Caco-2 (cell line): ENCODE results near the gene UGT1A5. TPM values are rescaled to one million over a fixed set of nuclear protein-coding genes. Genes with fewer than 3 reads are reported as not detected.

ENCODE experiments used
- BruUV-seq: library from RNA; stranded (reverse); fragments of 400-500 nt; replicated peaks from 2 replicates; lab custom pipeline; 2021; lab: Mats Ljungman, UMichigan
- CTCF ChIA-PET: fragments of 300-600 bp; sonication (Branson Sonifier 250); formaldehyde crosslinking; loops from one replicate; lab custom pipeline; 2022; ENCODE audit warnings: antibody characterized with exemption; lab: Charles Lee
- POLR2A ChIA-PET: fragments of 300-600 bp; sonication (Branson Sonifier 250); formaldehyde crosslinking; loops from one replicate; lab custom pipeline; 2022; ENCODE audit warnings: antibody characterized with exemption; lab: Charles Lee
- DNase-seq, 2 experiments: peaks; one replicate each; pipeline versions ENCODE4 v3.0.0 to v3.0.0-alpha.2; 2020 to 2022
- H3K27me3 ChIP-seq: replicated peaks from 2 replicates; pipeline ENCODE4 v1.6.0; 2011; ENCODE audit warnings: low read length; ENCODE audit not compliant: control insufficient read depth, insufficient read depth
- H3K36me3 ChIP-seq: 2 replicates; pipeline ENCODE4 v1.5.1; 2011; ENCODE audit warnings: low read length; ENCODE audit not compliant: control insufficient read depth, insufficient read depth
- H3K4me1 ChIP-seq: fragments of 250-450 bp; sonication (Bioruptor Pico); 2 replicates; pipeline ENCODE4 v1.5.1; 2020; ENCODE audit warnings: mild to moderate bottlenecking
- H3K4me3 ChIP-seq: 2 replicates; pipeline ENCODE4 v1.5.1; 2011; ENCODE audit warnings: low read depth, mild to moderate bottlenecking, control low read depth, low read length
- H3K9me3 ChIP-seq: fragments of 250-450 bp; sonication (Bioruptor Pico); 2 replicates; pipeline ENCODE4 v1.5.1; 2020; ENCODE audit warnings: mild to moderate bottlenecking, moderate library complexity
- H3K27ac Mint-ChIP-seq: one replicate; pipeline ENCODE4 v1.8.0; 2022; ENCODE audit warnings: mixed read lengths; ENCODE audit not compliant: unreplicated experiment
- H3K27me3 Mint-ChIP-seq: one replicate; pipeline ENCODE4 v1.8.0; 2022; ENCODE audit warnings: mixed read lengths; ENCODE audit not compliant: insufficient read depth, unreplicated experiment
- H3K36me3 Mint-ChIP-seq: one replicate; pipeline ENCODE4 v1.8.0; 2022; ENCODE audit warnings: mild to moderate bottlenecking, mixed read lengths; ENCODE audit not compliant: insufficient read depth, unreplicated experiment
- H3K4me1 Mint-ChIP-seq: one replicate; pipeline ENCODE4 v1.8.0; 2022; ENCODE audit warnings: low read depth, mixed read lengths; ENCODE audit not compliant: unreplicated experiment
- H3K4me3 Mint-ChIP-seq: one replicate; pipeline ENCODE4 v1.8.0; 2022; ENCODE audit warnings: mild to moderate bottlenecking, moderate library complexity, mixed read lengths; ENCODE audit not compliant: unreplicated experiment
- H3K9me3 Mint-ChIP-seq: one replicate; pipeline ENCODE4 v1.8.0; 2022; ENCODE audit warnings: mixed read lengths; ENCODE audit not compliant: unreplicated experiment
- intact Hi-C: fragments of 100-400 bp; cut with micrococcal nuclease; formaldehyde crosslinking; loops from one replicate; pipeline ENCODE4 v1.10.0; 2022; ENCODE audit not compliant: unreplicated experiment
- total RNA-seq: library from RNA; stranded (reverse); gene quantifications from 2 replicates; pipeline ENCODE4 v1.2.3, GENCODE V29; 2022
- TF ChIP-seq, protein P1 (sequence below), 2 experiments: fragments of 200-600 bp in 1 of 2; IDR thresholded peaks; 1 replicate in 1 of 2; 2 replicates in 1 of 2; pipeline versions ENCODE4 v1.5.1 to v1.8.0; 2011 to 2022; ENCODE audit warnings: antibody characterized with exemption in 1 of 2, control low read depth in 1 of 2, inconsistent platforms in 1 of 2, low read depth in 1 of 2, low read length in 1 of 2, mild to moderate bottlenecking in 1 of 2, moderate library complexity in 1 of 2; ENCODE audit not compliant: insufficient read depth in 1 of 2, severe bottlenecking in 1 of 2, unreplicated experiment in 1 of 2

UGT1A5 gene
- total RNA-seq, 1 experiment from 2014 or later: 1.2 TPM

DNA sequence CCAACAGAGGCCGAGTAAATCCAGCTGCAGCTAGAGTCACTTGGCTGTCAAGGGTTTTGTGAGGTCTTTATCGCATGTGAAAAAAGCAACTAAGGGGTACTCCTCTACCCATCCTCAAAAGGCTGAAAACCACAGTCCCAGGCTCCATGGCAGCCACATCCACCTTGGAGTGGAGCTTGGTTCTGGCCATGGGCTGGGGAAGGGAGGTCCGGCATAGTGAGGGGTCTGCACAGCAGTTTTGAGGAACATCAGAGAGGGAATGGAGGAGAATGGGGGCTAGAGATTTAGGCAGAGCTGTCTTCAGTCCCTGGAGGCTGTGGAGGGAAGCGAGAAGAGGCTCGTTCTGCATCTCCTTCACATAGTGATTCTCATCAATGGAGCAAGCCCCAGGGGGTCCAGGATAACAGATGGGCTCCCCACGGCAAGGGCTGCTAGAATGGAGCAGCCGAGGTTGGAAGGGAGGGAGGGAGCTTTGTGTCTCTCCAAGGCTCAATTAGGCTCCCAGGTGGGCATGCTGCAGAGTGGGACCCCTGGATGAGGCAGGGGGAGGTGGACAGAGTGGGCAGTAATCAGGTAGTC lies 86.5 kb downstream of the UGT1A5 start:
- H3K9me3 Mint-ChIP-seq: no peaks in the 10 kb centered on the region
- intact Hi-C loops: no loop called here
- H3K4me1 ChIP-seq: no peaks in the 10 kb centered on the region
- POLR2A ChIA-PET: no interaction called here
- CTCF ChIA-PET: no interaction called here
- no peaks in the 10 kb centered on the region for H3K27me3 Mint-ChIP-seq
- H3K4me3 Mint-ChIP-seq: no peak overlapping the region
- TF ChIP-seq, protein P1, sequence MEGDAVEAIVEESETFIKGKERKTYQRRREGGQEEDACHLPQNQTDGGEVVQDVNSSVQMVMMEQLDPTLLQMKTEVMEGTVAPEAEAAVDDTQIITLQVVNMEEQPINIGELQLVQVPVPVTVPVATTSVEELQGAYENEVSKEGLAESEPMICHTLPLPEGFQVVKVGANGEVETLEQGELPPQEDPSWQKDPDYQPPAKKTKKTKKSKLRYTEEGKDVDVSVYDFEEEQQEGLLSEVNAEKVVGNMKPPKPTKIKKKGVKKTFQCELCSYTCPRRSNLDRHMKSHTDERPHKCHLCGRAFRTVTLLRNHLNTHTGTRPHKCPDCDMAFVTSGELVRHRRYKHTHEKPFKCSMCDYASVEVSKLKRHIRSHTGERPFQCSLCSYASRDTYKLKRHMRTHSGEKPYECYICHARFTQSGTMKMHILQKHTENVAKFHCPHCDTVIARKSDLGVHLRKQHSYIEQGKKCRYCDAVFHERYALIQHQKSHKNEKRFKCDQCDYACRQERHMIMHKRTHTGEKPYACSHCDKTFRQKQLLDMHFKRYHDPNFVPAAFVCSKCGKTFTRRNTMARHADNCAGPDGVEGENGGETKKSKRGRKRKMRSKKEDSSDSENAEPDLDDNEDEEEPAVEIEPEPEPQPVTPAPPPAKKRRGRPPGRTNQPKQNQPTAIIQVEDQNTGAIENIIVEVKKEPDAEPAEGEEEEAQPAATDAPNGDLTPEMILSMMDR (IDR thresholded peaks at IDR 0.05; ENCODE audit: insufficient read depth in 1 of 2, low read depth in 1 of 2, low read length in 1 of 2, severe bottlenecking in 1 of 2, unreplicated experiment in 1 of 2): no peak
- H3K36me3 Mint-ChIP-seq: no peaks in the 10 kb centered on the region
- BruUV-seq: no TSS peak
- H3K4me1 Mint-ChIP-seq: no peaks in the 10 kb centered on the region
- no peak for DNase-seq
- H3K9me3 ChIP-seq: no peaks in the 10 kb centered on the region
- H3K36me3 ChIP-seq: no peaks in the 10 kb centered on the region
- no peaks in the 10 kb centered on the region for H3K27me3 ChIP-seq
- H3K4me3 ChIP-seq: no peak overlapping the region
- H3K27ac Mint-ChIP-seq: no peak overlapping the region

DNA sequence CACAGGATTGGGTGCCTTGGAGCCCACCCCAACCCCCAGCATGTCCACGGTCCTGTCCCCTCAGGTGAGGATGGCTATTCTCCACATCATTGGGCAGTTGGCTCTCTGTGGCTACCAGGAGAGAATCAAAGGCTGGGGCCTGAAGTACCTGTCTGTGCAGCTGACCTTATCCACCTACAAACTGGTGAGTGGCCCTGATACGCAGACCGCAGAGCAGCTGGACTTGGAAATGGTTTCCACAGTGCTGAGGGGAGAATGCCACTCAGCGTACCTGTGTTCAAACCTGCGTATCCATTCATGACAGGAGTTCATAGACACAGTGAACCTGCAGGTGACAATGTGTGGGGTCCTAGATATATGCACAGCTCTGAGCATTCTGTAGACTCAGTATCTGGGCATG lies 87.0 kb downstream of the UGT1A5 start:
- intact Hi-C loops: no loop called here
- H3K27ac Mint-ChIP-seq: no peak overlapping the region
- no peaks in the 10 kb centered on the region for H3K4me1 Mint-ChIP-seq
- H3K9me3 Mint-ChIP-seq: no peaks in the 10 kb centered on the region
- H3K9me3 ChIP-seq: no peaks in the 10 kb centered on the region
- H3K36me3 ChIP-seq: no peaks in the 10 kb centered on the region
- no peaks in the 10 kb centered on the region for H3K4me1 ChIP-seq
- ChIA-PET CTCF (no interaction called here), POLR2A (no interaction called here)
- H3K36me3 Mint-ChIP-seq: no peaks in the 10 kb centered on the region
- no TSS peak for BruUV-seq
- TF ChIP-seq, protein P1 (IDR thresholded peaks at IDR 0.05; ENCODE audit: insufficient read depth in 1 of 2, low read depth in 1 of 2, low read length in 1 of 2, severe bottlenecking in 1 of 2, unreplicated experiment in 1 of 2): no peak
- no peak overlapping the region for H3K4me3 Mint-ChIP-seq
- DNase-seq: no peak
- H3K27me3 ChIP-seq: no peaks in the 10 kb centered on the region
- H3K4me3 ChIP-seq: no peak overlapping the region
- H3K27me3 Mint-ChIP-seq: no peaks in the 10 kb centered on the region

DNA sequence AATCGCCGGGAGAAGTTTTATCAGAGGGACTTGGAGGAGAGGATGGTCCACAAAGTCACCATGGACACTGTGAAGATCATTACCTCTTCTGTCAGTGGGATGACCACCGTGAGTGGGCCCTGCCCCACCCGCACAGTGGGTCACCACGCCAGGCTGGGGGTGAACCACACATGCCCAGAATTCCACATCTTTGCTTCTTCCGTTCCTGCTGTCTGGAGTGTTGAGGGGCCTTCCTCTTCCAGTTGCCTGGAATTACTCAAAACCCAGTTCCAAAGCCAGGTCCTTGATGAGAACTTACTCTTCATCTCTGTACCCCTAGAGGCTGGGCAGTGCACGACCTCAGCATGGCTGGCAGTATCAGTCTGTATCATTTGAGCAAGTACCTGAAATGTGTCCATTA lies 87.5 kb downstream of the UGT1A5 start:
- Histone ChIP-seq H3K27me3 (no peaks in the 10 kb centered on the region), H3K4me3 (no peak overlapping the region), H3K36me3 (no peaks in the 10 kb centered on the region), H3K4me1 (no peaks in the 10 kb centered on the region), H3K9me3 (no peaks in the 10 kb centered on the region)
- H3K36me3 Mint-ChIP-seq: no peaks in the 10 kb centered on the region
- DNase-seq: no peak
- H3K27ac Mint-ChIP-seq: no peak overlapping the region
- intact Hi-C loops: no loop called here
- H3K4me3 Mint-ChIP-seq: no peak overlapping the region
- H3K9me3 Mint-ChIP-seq: no peaks in the 10 kb centered on the region
- ChIA-PET POLR2A (no interaction called here), CTCF (no interaction called here)
- H3K27me3 Mint-ChIP-seq: no peaks in the 10 kb centered on the region
- H3K4me1 Mint-ChIP-seq: no peaks in the 10 kb centered on the region
- TF ChIP-seq, protein P1 (IDR thresholded peaks at IDR 0.05; ENCODE audit: insufficient read depth in 1 of 2, low read depth in 1 of 2, low read length in 1 of 2, severe bottlenecking in 1 of 2, unreplicated experiment in 1 of 2): no peak
- BruUV-seq: no TSS peak
